GM10847 (cell line): ENCODE results near the gene NAALAD2.
"Not testable (repeated sequence)": the region's sequence is repeated elsewhere in the genome, so short reads cannot be mapped to it uniquely, and the experiment has no call there.

Experiments
- POLR2A ChIP-seq: IDR thresholded peaks from 2 replicates; pipeline ENCODE4 v1.6.1; 2011; ENCODE audit not compliant: insufficient read length; ENCODE audit errors: extremely low read depth

The NAALAD2 gene

GRCh38 chr11:90134478-90135003 lies at the start of gene NAALAD2:
Gene NAALAD2, plus strand, starts transcription at chr11:90134663. Its CDS starts 96 bp downstream, at chr11:90134759.
- TF ChIP-seq POLR2A, result no peak

DNA sequence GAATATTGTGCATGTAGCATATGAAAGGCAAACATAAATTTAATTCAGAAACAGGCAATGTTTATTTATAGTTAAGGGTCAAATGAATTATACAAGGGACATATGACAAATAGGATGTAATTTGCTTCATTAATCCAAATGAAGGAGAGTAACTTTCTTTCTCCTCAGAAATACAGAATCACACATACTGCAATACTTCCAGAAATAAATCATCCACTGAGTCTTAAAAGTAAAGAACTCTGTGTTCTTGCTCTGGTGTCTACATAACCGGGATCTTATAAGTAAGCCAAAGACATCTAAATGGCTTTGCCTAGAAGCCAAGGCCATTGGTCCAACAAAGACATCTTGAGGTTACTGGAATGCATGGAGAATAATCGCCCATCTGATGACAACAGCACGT lies 48.8 kb upstream of the NAALAD2 start, which contains the start of gene UBTFL1:
TSS of gene UBTFL1 (plus strand) at position 301 of the 400 bp plus-strand sequence. CDS start at position 301, 0 bp downstream.
- TF ChIP-seq POLR2A, result not testable (repeated sequence)

GRCh38 chr11:90100431-90100830 lies 34.0 kb upstream of the NAALAD2 start:
- TF ChIP-seq POLR2A, result no peak

DNA sequence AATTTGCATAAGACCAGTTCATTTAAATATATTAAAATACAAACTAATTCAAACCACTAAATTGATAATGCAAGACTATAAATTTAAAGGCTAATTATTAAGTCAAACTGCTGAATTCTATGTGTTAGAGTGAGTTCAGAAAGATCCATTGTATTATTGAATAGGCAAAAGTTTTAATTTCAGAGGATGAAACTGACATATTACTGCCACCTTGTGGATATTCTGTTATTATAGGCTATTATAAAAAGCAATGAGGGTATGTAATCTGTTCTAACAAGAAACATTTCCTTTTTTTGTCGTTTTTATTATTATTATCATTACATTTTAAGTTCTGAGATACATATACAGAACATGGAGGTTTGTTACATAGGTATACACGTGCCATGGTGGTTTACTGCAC lies 20.9 kb upstream of the NAALAD2 start:
- no peak for TF ChIP-seq POLR2A

DNA sequence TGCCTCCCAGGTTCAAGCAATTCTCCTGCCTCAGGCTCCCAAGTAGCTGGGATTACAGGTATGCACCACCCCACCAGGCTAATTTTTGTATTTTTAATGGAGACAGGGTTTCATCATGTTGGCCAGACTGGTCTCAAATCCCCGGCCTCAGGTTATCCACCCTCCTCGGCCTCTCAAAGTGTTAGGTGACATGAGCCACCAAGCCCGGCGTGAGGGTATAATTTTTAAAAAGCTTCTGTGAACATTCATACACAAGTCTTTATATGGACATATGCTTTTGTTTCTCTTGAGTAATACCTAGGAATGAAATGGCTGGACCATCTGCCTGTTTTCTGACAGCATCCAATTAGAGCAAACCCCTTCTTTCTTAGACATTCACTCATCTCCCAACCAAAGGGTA lies 14.3 kb upstream of the NAALAD2 start:
- no peak for TF ChIP-seq POLR2A

- TF ChIP-seq POLR2A, result no peak
Observed at GRCh38 chr11:90124371-90124770, 10.1 kb upstream of the NAALAD2 start.

DNA sequence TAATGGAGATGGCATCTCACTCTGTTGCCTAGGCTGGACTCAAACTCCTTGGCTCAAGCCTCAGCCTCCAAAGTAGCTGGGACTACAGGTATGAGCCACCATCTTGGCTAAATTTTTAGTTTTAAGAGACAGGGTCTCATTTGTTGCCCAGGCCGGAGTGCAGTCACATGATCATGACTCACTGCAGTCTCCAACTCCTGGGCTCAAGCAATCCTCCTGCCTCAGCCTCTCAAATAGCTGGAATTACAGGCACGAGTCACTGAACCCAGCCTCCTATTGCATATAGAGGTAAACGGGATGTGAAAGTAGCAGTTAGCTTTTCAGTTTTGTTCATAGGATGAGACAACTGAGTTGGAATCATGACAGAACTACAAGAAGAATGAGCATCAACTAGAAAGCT lies 9.5 kb upstream of the NAALAD2 start:
- no peak for TF ChIP-seq POLR2A

DNA sequence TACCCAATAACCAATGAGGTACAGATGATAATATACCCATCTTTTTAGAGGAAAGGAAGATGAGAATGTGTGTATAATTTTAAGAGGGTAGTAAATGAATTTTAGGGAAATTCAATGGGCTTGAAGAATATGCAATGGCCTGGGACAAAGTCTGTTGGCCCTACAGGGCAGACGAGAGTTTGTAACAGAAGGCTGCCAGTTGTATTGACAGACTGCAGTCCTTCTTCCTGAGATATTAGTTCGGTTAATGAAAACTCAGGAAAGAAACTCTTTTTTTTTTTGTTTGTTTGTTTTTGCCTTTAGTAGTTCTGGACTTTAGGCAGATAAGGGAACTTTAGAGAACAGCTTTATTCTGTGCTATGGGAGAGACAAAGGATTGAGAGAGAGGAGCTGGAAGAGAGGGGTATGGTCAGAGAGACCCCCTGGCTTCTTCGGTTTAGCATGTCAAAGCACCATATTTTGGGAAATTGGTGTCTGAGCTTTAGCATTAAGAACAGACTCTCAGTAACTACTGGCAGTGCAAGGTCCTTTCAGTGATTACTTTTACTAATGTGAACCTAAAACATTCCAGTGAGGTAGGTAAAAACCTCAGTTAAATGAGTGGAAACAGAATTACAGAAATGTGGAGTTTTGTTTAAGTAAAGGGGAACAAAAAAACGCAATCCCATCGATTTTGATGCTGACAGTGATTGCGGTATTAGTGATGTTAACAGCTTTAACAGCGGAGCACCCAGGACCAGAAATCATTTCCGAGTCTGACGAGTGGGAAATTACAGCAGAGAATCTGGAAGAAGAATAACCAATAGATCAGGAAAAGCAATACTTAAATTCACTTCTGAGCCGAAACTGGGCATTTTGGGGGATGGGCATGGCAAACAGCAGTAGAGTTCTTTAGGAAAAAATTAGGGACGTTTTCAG lies 644 bp upstream of the NAALAD2 start:
- no peak for TF ChIP-seq POLR2A

DNA sequence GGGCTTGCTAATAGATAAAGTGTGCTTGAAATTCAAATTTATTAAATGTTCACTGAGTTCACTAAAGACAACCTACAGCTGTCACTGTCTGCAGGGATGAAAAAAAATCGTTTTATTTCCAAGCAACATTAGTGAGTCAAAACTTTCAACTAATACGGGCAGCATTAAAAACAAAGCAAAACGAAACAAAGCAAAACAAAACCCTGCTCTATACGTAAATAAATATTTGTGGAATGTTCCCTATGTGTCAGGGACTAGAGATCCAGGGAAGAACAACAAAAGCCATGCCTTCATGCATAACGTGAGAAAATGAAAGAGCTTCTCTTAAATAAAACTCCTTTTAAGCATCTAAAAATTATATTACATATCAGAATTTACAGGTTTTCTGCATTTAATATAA lies 553 bp downstream of the NAALAD2 start:
- no peak for TF ChIP-seq POLR2A

DNA sequence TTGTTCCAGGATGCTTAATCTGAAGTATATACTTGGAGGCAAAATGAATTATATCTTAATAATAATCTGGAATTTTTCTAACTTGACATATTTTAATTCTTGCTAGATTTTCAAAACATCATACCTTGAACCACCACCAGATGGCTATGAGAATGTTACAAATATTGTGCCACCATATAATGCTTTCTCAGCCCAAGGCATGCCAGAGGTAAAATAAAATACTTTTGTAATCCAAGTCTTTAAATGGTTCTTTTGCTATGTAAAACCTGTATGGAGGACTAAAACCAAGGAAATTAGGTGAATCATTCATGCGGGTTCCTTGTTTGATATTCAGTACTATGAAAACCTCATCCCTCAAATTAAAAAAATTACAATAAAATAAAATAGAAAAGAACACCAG lies 14.4 kb downstream of the NAALAD2 start:
- TF ChIP-seq POLR2A, result no peak

GRCh38 chr11:90168571-90168970 lies 34.1 kb downstream of the NAALAD2 start:
- no peak for TF ChIP-seq POLR2A

DNA sequence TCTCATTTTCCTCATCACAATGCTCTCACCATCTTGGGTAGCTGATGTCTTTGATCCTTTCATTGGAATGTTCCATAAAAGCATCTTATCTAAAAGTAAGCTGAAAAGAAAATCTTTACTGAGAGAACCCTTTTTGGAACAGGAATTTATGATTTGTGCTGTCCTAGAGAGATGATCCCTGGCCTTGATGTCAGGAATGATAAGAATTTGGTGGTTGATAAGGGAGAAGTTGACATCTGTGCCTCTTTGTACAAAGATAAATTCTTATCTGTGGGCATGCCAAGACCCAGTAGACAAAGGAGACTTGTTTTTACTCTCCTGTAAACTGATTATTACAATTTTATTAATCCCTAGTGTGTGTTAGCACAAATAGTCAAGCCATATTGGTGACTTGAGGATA lies 36.9 kb downstream of the NAALAD2 start:
- TF ChIP-seq POLR2A, result no peak

DNA sequence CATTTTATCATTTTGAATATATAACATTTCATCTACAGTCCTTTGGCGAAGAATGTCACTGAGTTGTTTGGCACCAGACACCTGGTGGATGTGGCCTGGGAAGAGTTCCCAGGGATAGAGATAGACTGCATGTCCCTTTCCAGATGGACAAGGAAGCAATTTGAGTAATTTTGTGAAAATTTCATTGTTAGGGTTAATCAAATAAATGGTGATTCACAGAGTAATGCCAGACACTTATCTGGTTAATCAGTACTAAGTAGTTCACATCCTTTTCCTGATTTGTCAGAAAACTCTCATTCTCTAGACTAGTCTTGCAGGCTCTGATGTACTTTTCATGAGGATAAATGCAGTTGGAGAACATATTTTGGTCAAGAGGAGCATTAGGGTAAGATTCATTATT lies 41.6 kb downstream of the NAALAD2 start:
- TF ChIP-seq POLR2A, result no peak

GRCh38 chr11:90178751-90179150 lies 44.3 kb downstream of the NAALAD2 start:
- TF ChIP-seq POLR2A, result no peak

DNA sequence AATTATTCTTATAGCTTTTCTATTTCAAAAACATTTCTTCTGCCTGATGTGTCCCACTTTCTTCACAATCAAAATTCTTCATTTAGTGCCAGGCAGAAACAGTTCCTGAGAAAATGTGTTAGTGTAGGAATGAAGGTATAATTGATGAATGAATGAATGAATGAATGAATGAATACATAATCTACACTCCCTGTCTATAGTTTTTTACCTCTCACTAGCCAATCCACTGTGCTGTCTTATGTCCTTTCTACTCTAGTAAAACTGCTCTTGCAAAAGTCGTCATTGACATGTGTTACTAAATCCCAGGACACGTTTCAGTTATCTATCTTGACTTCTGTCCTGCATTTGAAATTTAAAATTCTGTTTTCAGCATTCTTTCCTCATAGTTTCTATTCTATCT lies 45.5 kb downstream of the NAALAD2 start:
- no peak for TF ChIP-seq POLR2A

- no peak for TF ChIP-seq POLR2A
Observed at GRCh38 chr11:90187839-90188238, 53.4 kb downstream of the NAALAD2 start.
